Suprapubic skin (tissue), 3 donors: ENCODE data around the gene SH2D6.

ENCODE experiments used
- CTCF ChIP-seq, 2 donors: fragments of 200-600 bp in 1 of 2; fragments of 450-650 bp in 1 of 2; sonication (generic) in 1 of 2; IDR thresholded peaks; one replicate each; pipeline ENCODE4 v1.5.1; 2016 to 2019; ENCODE audit warnings: antibody characterized with exemption in 2 of 2, mild to moderate bottlenecking in 1 of 2, moderate library complexity in 1 of 2
- EP300 ChIP-seq: sonication (generic); formaldehyde crosslinking; IDR thresholded peaks from one replicate; pipeline ENCODE4 v1.6.1; 2017; ENCODE audit warnings: antibody characterized with exemption

DNA sequence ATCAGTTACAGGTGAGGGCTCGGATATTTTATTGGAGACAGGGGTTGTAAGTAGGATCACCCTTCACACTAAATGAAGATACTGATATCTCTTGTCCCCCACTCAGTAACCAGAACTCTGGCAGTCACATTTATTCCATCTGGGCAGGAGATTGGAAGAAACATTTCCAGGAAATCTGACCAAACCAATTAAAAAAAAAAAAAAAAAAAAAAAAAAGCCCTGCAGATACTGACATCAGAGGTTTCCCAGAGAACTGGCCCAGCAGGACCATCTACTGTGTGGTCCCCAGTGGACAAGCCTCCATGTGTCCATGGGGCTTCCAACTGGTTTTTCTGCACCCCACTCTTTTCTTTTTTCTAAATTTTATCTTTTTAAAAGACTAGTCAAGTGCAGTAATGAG, 41.3 kb downstream of the SH2D6 start:
- no peak for TF ChIP-seq CTCF (IDR thresholded peaks at IDR 0.05)
- no peak for TF ChIP-seq EP300
